ENCODE measurements around the gene FILIP1.
"Not testable (repeated sequence)": the region's sequence is repeated elsewhere in the genome, so short reads cannot be mapped to it uniquely, and the experiment has no call there.

FILIP1 gene

DNA sequence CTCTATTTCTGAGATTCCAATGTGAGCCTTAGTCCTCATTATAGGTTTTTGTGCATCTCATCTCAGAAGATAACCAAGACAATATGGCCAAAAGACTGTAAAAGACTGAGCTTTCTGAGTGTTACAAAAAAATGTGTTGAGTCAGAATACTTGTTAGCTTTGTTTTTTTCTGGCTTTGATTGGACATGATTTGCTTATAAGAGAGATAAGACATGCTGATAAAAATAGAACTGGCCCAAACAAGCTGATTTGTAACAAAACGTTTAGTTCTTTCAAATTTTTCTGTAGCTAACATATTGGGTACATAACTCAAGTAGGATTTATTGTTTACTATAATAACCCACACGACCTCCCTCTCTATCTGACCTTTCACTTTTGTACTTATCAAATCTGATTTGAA is 32.9 kb downstream of the FILIP1 start:
- Histone ChIP-seq H3K4me2 (no peak overlapping the region), H3K27ac (no peak overlapping the region), H3K4me1 (no peaks in the 10 kb centered on the region), H3K27me3 (no peaks in the 10 kb centered on the region), H3K4me3 (no peak overlapping the region), H4K20me1 (no peaks in the 10 kb centered on the region), H3K9ac (no peak overlapping the region), H3K36me3 (no peaks in the 10 kb centered on the region), H3K9me3 (no peaks in the 10 kb centered on the region)
- TF ChIP-seq Cebpa-rat (IDR thresholded peaks at IDR 0.05): no peak

DNA sequence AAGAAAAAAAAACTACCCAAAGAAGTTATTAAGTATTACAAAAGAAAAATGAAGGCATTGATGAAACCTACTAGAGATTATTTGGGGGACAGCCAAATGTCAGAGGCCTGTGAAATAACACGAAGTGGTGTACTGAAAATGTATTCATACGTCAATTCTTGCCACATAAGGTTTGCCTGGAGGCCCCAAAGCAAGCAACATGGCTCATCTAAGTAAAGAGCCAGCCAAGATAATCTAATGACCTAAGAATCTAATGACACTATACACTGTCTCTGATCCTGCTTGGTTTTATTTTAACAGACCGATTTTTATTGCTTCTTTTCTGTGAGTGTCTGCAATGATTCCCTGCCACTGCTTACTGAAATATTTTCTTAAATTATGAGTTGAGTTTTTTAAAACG is 34.7 kb downstream of the FILIP1 start:
- Histone ChIP-seq H3K27ac (no peak overlapping the region), H3K27me3 (no peaks in the 10 kb centered on the region), H3K4me1 (no peaks in the 10 kb centered on the region), H3K4me2 (no peak overlapping the region), H3K9ac (no peak overlapping the region), H3K9me3 (no peaks in the 10 kb centered on the region), H3K4me3 (no peak overlapping the region), H3K36me3 (no peaks in the 10 kb centered on the region), H4K20me1 (no peaks in the 10 kb centered on the region)
- no peak for TF ChIP-seq Cebpa-rat (IDR thresholded peaks at IDR 0.05)

DNA sequence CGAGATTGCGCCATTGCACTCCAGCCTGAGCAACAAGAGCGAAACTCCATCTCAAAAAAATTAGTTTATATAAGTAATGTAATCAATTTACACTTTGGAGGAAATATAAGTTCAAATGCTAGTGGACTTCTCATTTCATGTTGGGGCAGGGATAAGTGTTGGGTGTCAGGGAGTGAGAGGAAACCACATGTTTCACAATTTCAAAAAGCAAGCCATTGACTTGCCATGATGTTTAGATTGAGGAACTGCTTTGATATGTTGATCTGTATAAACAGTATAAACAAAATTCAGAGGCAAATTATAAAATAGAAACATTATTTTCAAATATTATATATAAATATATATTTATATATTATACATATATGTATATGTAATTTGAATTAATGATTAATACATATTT is 42.7 kb downstream of the FILIP1 start:
- H3K27ac ChIP-seq: no peak overlapping the region
- H3K4me3 ChIP-seq: no peak overlapping the region
- no peaks in the 10 kb centered on the region for H3K4me1 ChIP-seq
- no peaks in the 10 kb centered on the region for H3K36me3 ChIP-seq
- H3K9ac ChIP-seq: no peak overlapping the region
- no peaks in the 10 kb centered on the region for H4K20me1 ChIP-seq
- TF ChIP-seq Cebpa-rat (IDR thresholded peaks at IDR 0.05): no peak
- H3K27me3 ChIP-seq: no peaks in the 10 kb centered on the region
- H3K4me2 ChIP-seq: no peak overlapping the region
- no peaks in the 10 kb centered on the region for H3K9me3 ChIP-seq

DNA sequence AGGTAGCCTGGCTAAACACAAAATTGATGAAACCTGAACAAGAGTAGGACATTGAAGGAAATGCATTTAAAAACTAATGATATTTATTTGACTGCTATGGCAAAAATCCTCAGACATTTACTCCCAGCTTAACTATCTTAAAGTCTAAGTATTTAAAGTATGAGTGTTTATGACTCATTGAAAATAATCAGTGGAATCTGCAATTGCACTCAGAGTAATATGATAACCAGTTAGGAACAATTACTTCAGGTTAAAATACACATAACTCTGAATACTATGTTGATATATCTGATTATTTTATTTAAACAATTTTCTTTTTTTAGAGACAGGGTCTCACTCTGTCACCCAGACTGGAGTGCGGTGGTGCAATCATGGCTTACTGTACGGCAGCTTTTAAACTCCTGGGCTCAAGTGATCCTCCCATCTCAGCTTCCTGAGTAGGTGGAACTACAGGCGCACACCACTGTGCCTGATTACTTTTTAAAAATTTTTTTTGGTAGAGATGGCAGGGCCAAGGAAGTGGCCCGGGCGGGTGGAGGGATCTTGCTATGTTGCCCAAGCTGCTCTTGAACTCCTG is 43.9 kb downstream of the FILIP1 start:
- Histone ChIP-seq H3K9ac (no peak overlapping the region), H3K4me1 (no peaks in the 10 kb centered on the region), H3K36me3 (no peaks in the 10 kb centered on the region), H3K4me2 (no peak overlapping the region), H3K27ac (no peak overlapping the region), H3K4me3 (no peak overlapping the region), H3K9me3 (no peaks in the 10 kb centered on the region), H4K20me1 (no peaks in the 10 kb centered on the region), H3K27me3 (no peaks in the 10 kb centered on the region)
- no peak for TF ChIP-seq Cebpa-rat (IDR thresholded peaks at IDR 0.05)

DNA sequence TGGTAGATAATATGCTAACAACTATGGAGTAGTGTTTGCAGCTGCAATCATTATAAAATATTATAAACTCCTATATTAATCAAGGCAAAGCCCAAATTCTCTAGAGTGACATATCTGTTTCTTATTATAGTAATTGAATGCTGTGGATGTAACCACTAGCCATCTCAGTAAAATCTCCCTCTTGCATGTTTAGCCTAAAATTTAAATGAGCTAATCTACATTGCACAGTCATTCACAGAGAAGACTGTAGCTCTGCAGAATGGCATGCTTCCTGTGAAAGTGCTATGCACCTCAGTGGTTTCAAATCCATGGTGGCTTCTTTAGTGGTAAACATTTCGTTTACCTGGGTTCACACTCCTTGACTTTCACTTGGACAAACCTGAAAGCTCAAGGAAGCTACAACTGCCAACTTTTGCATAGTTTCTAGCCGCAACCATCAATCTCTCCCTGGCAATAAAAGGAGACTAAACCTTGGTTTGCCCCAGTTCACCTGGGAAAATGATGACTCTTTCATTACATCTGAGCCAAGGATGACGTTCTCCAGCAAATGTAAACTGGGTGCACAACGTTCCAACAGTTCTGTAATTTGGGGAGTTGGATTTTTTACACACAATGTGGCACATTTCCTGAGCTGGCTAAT is 47.2 kb downstream of the FILIP1 start:
- Histone ChIP-seq H3K9me3 (0 out of 2 replicates have a peak, but pooled peaks cover 6% of the 10 kb centered on the region), H3K4me2 (no peak overlapping the region), H3K27me3 (no peaks in the 10 kb centered on the region), H3K4me1 (no peaks in the 10 kb centered on the region), H4K20me1 (no peaks in the 10 kb centered on the region), H3K36me3 (no peaks in the 10 kb centered on the region), H3K27ac (no peak overlapping the region), H3K9ac (no peak overlapping the region), H3K4me3 (no peak overlapping the region)
- TF ChIP-seq Cebpa-rat (IDR thresholded peaks at IDR 0.05): no peak

DNA sequence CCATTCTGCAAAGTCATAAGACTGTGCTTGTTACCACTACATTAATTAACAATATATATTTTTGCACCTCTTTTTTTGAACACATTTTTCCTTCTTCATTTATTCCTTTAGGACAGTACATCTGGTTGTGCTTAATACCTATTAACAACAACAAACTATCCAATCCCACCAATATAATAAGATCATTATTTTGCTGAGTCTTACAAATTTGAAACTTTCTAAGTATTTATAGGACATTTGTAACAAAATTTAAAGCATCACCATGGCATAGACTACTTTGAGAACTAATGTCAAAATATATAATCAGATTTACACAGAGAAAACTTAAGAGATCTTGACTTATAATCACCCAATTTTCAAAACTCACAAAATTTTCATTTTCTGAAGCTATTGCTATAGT is 47.9 kb downstream of the FILIP1 start:
- H3K27ac ChIP-seq: no peak overlapping the region
- H3K36me3 ChIP-seq: no peaks in the 10 kb centered on the region
- H3K4me1 ChIP-seq: no peaks in the 10 kb centered on the region
- H3K9ac ChIP-seq: no peak overlapping the region
- TF ChIP-seq Cebpa-rat (IDR thresholded peaks at IDR 0.05): no peak
- H3K27me3 ChIP-seq: no peaks in the 10 kb centered on the region
- no peak overlapping the region for H3K4me2 ChIP-seq
- no peak overlapping the region for H3K4me3 ChIP-seq
- no peaks in the 10 kb centered on the region for H4K20me1 ChIP-seq
- H3K9me3 ChIP-seq: 0 out of 2 replicates have a peak, but pooled peaks cover 6% of the 10 kb centered on the region

DNA sequence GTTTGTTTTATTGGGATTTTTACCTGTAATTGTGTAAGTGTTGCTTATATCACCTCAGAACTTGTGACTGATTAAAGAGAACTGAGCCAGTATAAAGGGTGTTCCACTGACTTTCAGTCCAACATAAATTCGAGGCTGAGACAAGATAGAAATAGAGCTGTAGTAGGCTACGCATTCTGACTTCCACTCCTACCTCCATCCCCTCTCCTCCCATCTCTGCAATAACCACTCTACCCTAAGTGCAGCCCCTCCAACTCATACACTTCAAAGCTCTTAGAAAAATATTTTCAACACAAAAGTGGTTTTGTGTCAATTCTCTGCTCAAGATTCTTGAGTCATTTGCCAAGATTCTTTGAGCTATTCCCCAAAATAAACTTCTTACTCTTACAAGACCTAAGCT is 48.7 kb downstream of the FILIP1 start:
- TF ChIP-seq Cebpa-rat (IDR thresholded peaks at IDR 0.05): no peak
- Histone ChIP-seq H3K27me3 (no peaks in the 10 kb centered on the region), H3K9me3 (0 out of 2 replicates have a peak, but pooled peaks cover 6% of the 10 kb centered on the region), H3K4me3 (no peak overlapping the region), H4K20me1 (no peaks in the 10 kb centered on the region), H3K4me1 (no peaks in the 10 kb centered on the region), H3K9ac (no peak overlapping the region), H3K36me3 (no peaks in the 10 kb centered on the region), H3K4me2 (no peak overlapping the region), H3K27ac (no peak overlapping the region)

DNA sequence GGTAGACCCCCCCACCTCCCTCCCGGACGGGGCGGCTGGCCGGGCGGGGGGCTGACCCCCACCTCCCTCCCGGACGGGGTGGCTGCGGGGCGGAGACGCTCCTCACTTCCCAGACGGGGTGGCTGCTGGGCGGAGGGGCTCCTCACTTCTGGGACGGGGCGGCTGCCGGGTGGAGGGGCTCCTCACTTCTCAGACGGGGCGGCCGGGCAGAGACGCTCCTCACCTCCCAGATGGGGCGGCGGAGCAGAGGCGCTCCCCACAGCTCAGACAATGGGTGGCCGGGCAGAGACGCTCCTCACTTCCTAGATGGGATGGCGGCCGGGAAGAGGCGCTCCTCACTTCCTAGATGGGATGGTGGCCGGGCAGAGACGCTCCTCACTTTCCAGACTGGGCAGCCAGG is 51.7 kb downstream of the FILIP1 start:
- H3K9ac ChIP-seq, H3K36me3 ChIP-seq, H3K27ac ChIP-seq, H3K4me1 ChIP-seq, H3K27me3 ChIP-seq, H3K9me3 ChIP-seq, H4K20me1 ChIP-seq, H3K4me2 ChIP-seq, H3K4me3 ChIP-seq: not testable (repeated sequence)

DNA sequence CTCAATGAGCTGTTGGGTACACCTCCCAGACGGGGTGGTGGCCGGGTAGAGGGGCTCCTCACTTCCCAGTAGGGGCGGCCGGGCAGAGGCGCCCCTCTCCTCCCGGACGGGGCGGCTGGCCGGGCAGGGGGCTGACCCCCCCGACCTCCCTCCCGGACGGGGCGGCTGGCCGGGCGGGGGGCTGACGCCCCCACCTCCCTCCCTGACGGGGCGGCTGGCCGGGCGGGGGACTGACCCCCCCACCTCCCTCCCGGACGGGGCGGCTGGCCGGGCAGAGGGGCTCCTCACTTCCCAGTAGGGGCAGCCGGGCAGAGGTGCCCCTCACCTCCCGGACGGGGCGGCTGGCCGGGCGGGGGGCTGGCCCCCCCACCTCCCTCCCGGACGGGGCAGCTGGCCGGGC is 52.1 kb downstream of the FILIP1 start:
- not testable (repeated sequence) for H3K9me3 ChIP-seq, H3K4me2 ChIP-seq, H3K9ac ChIP-seq, H3K27me3 ChIP-seq, H4K20me1 ChIP-seq, H3K27ac ChIP-seq, H3K4me1 ChIP-seq, H3K4me3 ChIP-seq, H3K36me3 ChIP-seq

DNA sequence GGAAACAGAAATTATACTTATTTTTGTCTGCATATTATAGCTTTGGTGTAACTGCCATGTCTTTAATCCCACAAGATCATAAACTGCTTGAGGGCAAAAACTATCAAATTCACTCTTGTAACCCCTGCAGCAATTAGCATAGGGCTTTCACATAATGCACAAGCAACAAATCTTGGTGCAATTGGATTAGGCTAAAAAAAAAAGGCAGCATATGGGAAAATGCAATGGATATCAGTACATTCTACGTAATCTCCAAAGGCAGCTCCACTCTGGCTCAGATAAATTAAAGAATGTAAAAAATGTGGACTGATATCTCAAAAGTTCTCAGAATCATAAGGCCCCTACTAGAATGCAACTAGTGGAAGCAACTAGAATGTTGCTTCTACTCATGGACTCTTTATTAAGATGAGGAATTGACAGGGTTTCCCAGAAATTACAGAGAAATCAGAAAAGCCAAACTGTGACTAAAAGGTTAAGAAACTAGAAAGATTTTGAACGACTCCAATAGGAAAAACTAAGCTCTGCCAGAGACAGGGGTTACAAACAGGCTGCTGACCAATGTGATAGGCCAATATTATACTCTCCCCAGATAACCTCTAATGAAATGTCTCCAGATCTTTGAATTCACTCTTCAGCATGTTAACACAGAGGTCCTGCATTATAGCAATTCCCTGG is 55.0 kb downstream of the FILIP1 start:
- H3K4me1 ChIP-seq: no peaks in the 10 kb centered on the region
- no peak overlapping the region for H3K4me2 ChIP-seq
- H3K9ac ChIP-seq: no peak overlapping the region
- no peaks in the 10 kb centered on the region for H3K27me3 ChIP-seq
- no peaks in the 10 kb centered on the region for H4K20me1 ChIP-seq
- TF ChIP-seq Cebpa-rat (IDR thresholded peaks at IDR 0.05): no peak
- 0 out of 2 replicates have a peak, but pooled peaks cover 6% of the 10 kb centered on the region for H3K9me3 ChIP-seq
- no peak overlapping the region for H3K27ac ChIP-seq
- no peak overlapping the region for H3K4me3 ChIP-seq
- no peaks in the 10 kb centered on the region for H3K36me3 ChIP-seq
